HG03558 (cell line): ENCODE results near the gene ANKRD55.
"Not testable (repeated sequence)": the region's sequence is repeated elsewhere in the genome, so short reads cannot be mapped to it uniquely, and the experiment has no call there.

Experiments
- ATAC-seq: cut with Tn5 transposase; IDR thresholded peaks from one replicate; pipeline ENCODE4 v1.9.1; 2021; ENCODE audit warnings: moderate number of reproducible peaks; ENCODE audit not compliant: unreplicated experiment; ENCODE audit errors: extremely low read depth

The ANKRD55 gene

GRCh38 chr5:56233230-56233629 lies at the start of gene ANKRD55:
Gene ANKRD55, minus strand, starts transcription at chr5:56233330. Its CDS starts 417 bp downstream, at chr5:56232913.
- no peak for ATAC-seq

- no peak for ATAC-seq
These were observed 49.1 kb upstream of the ANKRD55 start for GRCh38 chr5:56282216-56282615.

- no peak for ATAC-seq
These were observed 48.5 kb upstream of the ANKRD55 start for GRCh38 chr5:56281489-56282165.

- ATAC-seq = no peak
These were observed 46.8 kb upstream of the ANKRD55 start for GRCh38 chr5:56279979-56280378.

GRCh38 chr5:56279291-56279690 lies 46.2 kb upstream of the ANKRD55 start:
- no peak for ATAC-seq

GRCh38 chr5:56278335-56278753 lies 45.2 kb upstream of the ANKRD55 start:
- ATAC-seq = no peak

- no peak for ATAC-seq
These were observed 44.4 kb upstream of the ANKRD55 start for GRCh38 chr5:56277573-56277972.

GRCh38 chr5:56273376-56273955 lies 40.3 kb upstream of the ANKRD55 start:
- no peak for ATAC-seq

- no peak for ATAC-seq
These were observed 39.6 kb upstream of the ANKRD55 start for GRCh38 chr5:56272765-56273164.

GRCh38 chr5:56270568-56271392 lies 37.6 kb upstream of the ANKRD55 start:
- ATAC-seq = peak; percentile 74

GRCh38 chr5:56270058-56270457 lies 36.9 kb upstream of the ANKRD55 start:
- peak; percentile 17 for ATAC-seq

- ATAC-seq = no peak
These were observed 36.2 kb upstream of the ANKRD55 start for GRCh38 chr5:56269216-56269927.

- not testable (repeated sequence) for ATAC-seq
These were observed 35.6 kb upstream of the ANKRD55 start for GRCh38 chr5:56268707-56269106.

- no peak for ATAC-seq
These were observed 34.7 kb upstream of the ANKRD55 start for GRCh38 chr5:56267856-56268255.

GRCh38 chr5:56264417-56265025 lies 31.4 kb upstream of the ANKRD55 start:
- no peak for ATAC-seq

GRCh38 chr5:56262279-56262678 lies 29.1 kb upstream of the ANKRD55 start:
- no peak for ATAC-seq

- ATAC-seq = no peak
These were observed 25.9 kb upstream of the ANKRD55 start for GRCh38 chr5:56259002-56259511.

GRCh38 chr5:56257763-56258529 lies 24.8 kb upstream of the ANKRD55 start:
- ATAC-seq = not testable (repeated sequence)

- ATAC-seq = no peak
These were observed 23.9 kb upstream of the ANKRD55 start for GRCh38 chr5:56257010-56257409.
